ENCODE measurements around the gene RNF145. TPM values are rescaled to one million over a fixed set of nuclear protein-coding genes. Genes with fewer than 3 reads are reported as not detected.
"Not testable (repeated sequence)": the region's sequence is repeated elsewhere in the genome, so short reads cannot be mapped to it uniquely, and the experiment has no call there.

RNF145 gene
- total and polyA plus RNA-seq, 3 experiments from 2014 or later, result 12.9 to 85.0 (median 80.0) TPM

- Mint-ChIP-seq H3K36me3 (no peaks in the 10 kb centered on the region), H3K4me1 (no peaks in the 10 kb centered on the region), H3K4me3 (no peak overlapping the region), H3K27ac (no peak overlapping the region), H3K9me3 (peaks cover 0 to 5% (median 5%) of the 10 kb centered on the region in 5 donors), H3K27me3 (peaks cover 8 to 16% of the 10 kb centered on the region in 2 donors)
- ChIA-PET CTCF (no interaction called here), POLR2A (no interaction called here)
- Histone ChIP-seq H3K4me3 (ENCODE audit: low read length) (no peak overlapping the region), H3K27me3 (ENCODE audit: insufficient read depth, low read length, poor library complexity, severe bottlenecking) (no peaks in the 10 kb centered on the region), H3K9me3 (ENCODE audit: low read length) (no peaks in the 10 kb centered on the region), H3K27ac (ENCODE audit: low read depth, low read length) (no peak overlapping the region), H3K4me1 (ENCODE audit: insufficient read depth, low read length) (no peaks in the 10 kb centered on the region), H3K36me3 (ENCODE audit: insufficient read depth, low read length) (no peaks in the 10 kb centered on the region)
- no peak for DNase-seq
These were observed 60.3 kb downstream of the RNF145 start for GRCh38 chr5:159149085-159149484.

GRCh38 chr5:159147976-159148375 lies 61.4 kb downstream of the RNF145 start:
- H3K4me3 Mint-ChIP-seq, result no peak overlapping the region
- Histone ChIP-seq H3K4me3 (ENCODE audit: low read length) (no peak overlapping the region), H3K4me1 (ENCODE audit: insufficient read depth, low read length) (no peaks in the 10 kb centered on the region), H3K27ac (ENCODE audit: low read depth, low read length) (no peak overlapping the region), H3K36me3 (ENCODE audit: insufficient read depth, low read length) (no peaks in the 10 kb centered on the region), H3K9me3 (ENCODE audit: low read length) (no peaks in the 10 kb centered on the region), H3K27me3 (ENCODE audit: insufficient read depth, low read length, poor library complexity, severe bottlenecking) (no peaks in the 10 kb centered on the region)
- H3K27ac Mint-ChIP-seq, result no peak overlapping the region
- H3K4me1 Mint-ChIP-seq, result no peaks in the 10 kb centered on the region
- ChIA-PET POLR2A (no interaction called here), CTCF (interaction anchor here (1.3 kb wide), 1 partner anchor 12 kb away, joined by 3 read pairs; no protein-coding TSS in a partner anchor)
- peaks cover 9 to 27% of the 10 kb centered on the region in 2 donors for H3K27me3 Mint-ChIP-seq
- no peaks in the 10 kb centered on the region for H3K36me3 Mint-ChIP-seq
- peaks cover 0 to 5% (median 5%) of the 10 kb centered on the region in 5 donors for H3K9me3 Mint-ChIP-seq
- DNase-seq, result no peak

GRCh38 chr5:159146839-159147238 lies 62.5 kb downstream of the RNF145 start:
- Histone ChIP-seq H3K4me1 (ENCODE audit: insufficient read depth, low read length) (no peaks in the 10 kb centered on the region), H3K9me3 (ENCODE audit: low read length) (no peaks in the 10 kb centered on the region), H3K27ac (ENCODE audit: low read depth, low read length) (no peak overlapping the region), H3K27me3 (ENCODE audit: insufficient read depth, low read length, poor library complexity, severe bottlenecking) (no peaks in the 10 kb centered on the region), H3K4me3 (ENCODE audit: low read length) (no peak overlapping the region), H3K36me3 (ENCODE audit: insufficient read depth, low read length) (no peaks in the 10 kb centered on the region)
- Mint-ChIP-seq H3K4me3 (no peak overlapping the region), H3K27me3 (peaks cover 10 to 36% of the 10 kb centered on the region in 2 donors), H3K36me3 (peaks cover 0 to 3% (median 0%) of the 10 kb centered on the region in 3 donors), H3K27ac (no peak overlapping the region), H3K9me3 (peaks cover 0 to 6% (median 5%) of the 10 kb centered on the region in 5 donors), H3K4me1 (no peaks in the 10 kb centered on the region)
- no peak for DNase-seq
- CTCF ChIA-PET, result interaction anchor here (1.3 to 2.1 kb wide), 2 partner anchors 10 to 13 kb away, joined by 3 to 5 read pairs; no protein-coding TSS in a partner anchor
- POLR2A ChIA-PET, result no interaction called here

GRCh38 chr5:159145160-159145559 lies 64.2 kb downstream of the RNF145 start:
- H3K27me3 ChIP-seq (ENCODE audit: insufficient read depth, low read length, poor library complexity, severe bottlenecking); H3K4me1 Mint-ChIP-seq; H3K4me3 Mint-ChIP-seq; DNase-seq; H3K27ac Mint-ChIP-seq; H3K4me1 ChIP-seq (ENCODE audit: insufficient read depth, low read length); H3K9me3 ChIP-seq (ENCODE audit: low read length); H3K36me3 Mint-ChIP-seq; POLR2A ChIA-PET; H3K36me3 ChIP-seq (ENCODE audit: insufficient read depth, low read length); H3K27ac ChIP-seq (ENCODE audit: low read depth, low read length); H3K9me3 Mint-ChIP-seq; H3K4me3 ChIP-seq (ENCODE audit: low read length): not testable (repeated sequence)
- H3K27me3 Mint-ChIP-seq, result peaks cover 17 to 49% of the 10 kb centered on the region in 2 donors
- CTCF ChIA-PET, result interaction anchor here (2.1 kb wide), 1 partner anchor 12 kb away, joined by 5 read pairs; no protein-coding TSS in a partner anchor

GRCh38 chr5:159139802-159140201 lies 69.6 kb downstream of the RNF145 start:
- Histone ChIP-seq H3K9me3 (ENCODE audit: low read length) (no peaks in the 10 kb centered on the region), H3K27ac (ENCODE audit: low read depth, low read length) (no peak overlapping the region), H3K27me3 (ENCODE audit: insufficient read depth, low read length, poor library complexity, severe bottlenecking) (no peaks in the 10 kb centered on the region), H3K36me3 (ENCODE audit: insufficient read depth, low read length) (no peaks in the 10 kb centered on the region), H3K4me3 (ENCODE audit: low read length) (no peak overlapping the region), H3K4me1 (ENCODE audit: insufficient read depth, low read length) (no peaks in the 10 kb centered on the region)
- no peak for DNase-seq
- Mint-ChIP-seq H3K36me3 (peaks cover 0 to 3% (median 0%) of the 10 kb centered on the region in 3 donors), H3K4me1 (no peaks in the 10 kb centered on the region), H3K9me3 (peaks cover 0 to 6% (median 4%) of the 10 kb centered on the region in 5 donors), H3K27ac (no peak overlapping the region), H3K27me3 (peaks cover 18 to 66% of the 10 kb centered on the region in 2 donors), H3K4me3 (no peak overlapping the region)
- POLR2A ChIA-PET, result no interaction called here
- CTCF ChIA-PET, result no interaction called here

- no peaks in the 10 kb centered on the region for H3K36me3 Mint-ChIP-seq
These were observed 73.3 kb downstream of the RNF145 start for GRCh38 chr5:159135896-159136531.

GRCh38 chr5:159133041-159133741 lies 76.2 kb downstream of the RNF145 start:
- ChIA-PET CTCF (interaction anchor here (0.7 to 2.5 kb wide), 13 partner anchors 11 to 1373 kb away, joined by 3 to 34 read pairs (median 5); no protein-coding TSS in a partner anchor), POLR2A (no interaction called here)
- H3K4me3 ChIP-seq (ENCODE audit: low read length), result no peak overlapping the region
- H3K27ac ChIP-seq (ENCODE audit: low read depth, low read length), result no peak overlapping the region
- Mint-ChIP-seq H3K4me1 (no peaks in the 10 kb centered on the region), H3K4me3 (no peak overlapping the region), H3K9me3 (no peaks in the 10 kb centered on the region), H3K36me3 (no peaks in the 10 kb centered on the region), H3K27ac (no peak overlapping the region), H3K27me3 (peaks cover 9 to 49% of the 10 kb centered on the region in 2 donors)
- DNase-seq, result peak in 2 of 5 donors; percentile 36 to 38
- H3K27me3 ChIP-seq (ENCODE audit: insufficient read depth, low read length, poor library complexity, severe bottlenecking), result no peaks in the 10 kb centered on the region
- no peaks in the 10 kb centered on the region for H3K36me3 ChIP-seq (ENCODE audit: insufficient read depth, low read length)
- no peaks in the 10 kb centered on the region for H3K4me1 ChIP-seq (ENCODE audit: insufficient read depth, low read length)
- H3K9me3 ChIP-seq (ENCODE audit: low read length), result no peaks in the 10 kb centered on the region

More at GRCh38 chr5:159135896-159136531, 73.3 kb downstream of the RNF145 start:
- DNase-seq, result no peak
- H3K9me3 ChIP-seq (ENCODE audit: low read length), result no peaks in the 10 kb centered on the region
- peaks cover 11 to 40% of the 10 kb centered on the region in 2 donors for H3K27me3 Mint-ChIP-seq
- no peaks in the 10 kb centered on the region for H3K27me3 ChIP-seq (ENCODE audit: insufficient read depth, low read length, poor library complexity, severe bottlenecking)
- H3K4me1 ChIP-seq (ENCODE audit: insufficient read depth, low read length), result no peaks in the 10 kb centered on the region
- no peak overlapping the region for H3K4me3 ChIP-seq (ENCODE audit: low read length)
- peaks cover 0 to 2% (median 0%) of the 10 kb centered on the region in 5 donors for H3K9me3 Mint-ChIP-seq
- CTCF ChIA-PET, result interaction anchor here (1.7 kb wide), 1 partner anchor 440 kb away, joined by 5 read pairs; no protein-coding TSS in a partner anchor
- POLR2A ChIA-PET, result no interaction called here
- H3K36me3 ChIP-seq (ENCODE audit: insufficient read depth, low read length), result no peaks in the 10 kb centered on the region
- no peak overlapping the region for H3K4me3 Mint-ChIP-seq
- H3K27ac ChIP-seq (ENCODE audit: low read depth, low read length), result no peak overlapping the region
- H3K4me1 Mint-ChIP-seq, result no peaks in the 10 kb centered on the region
- no peak overlapping the region for H3K27ac Mint-ChIP-seq

- H3K9me3 Mint-ChIP-seq, result no peaks in the 10 kb centered on the region
- H3K27ac Mint-ChIP-seq, result no peak overlapping the region
- no peaks in the 10 kb centered on the region for H3K4me1 Mint-ChIP-seq
These were observed 76.8 kb downstream of the RNF145 start for GRCh38 chr5:159132429-159133040.

More at GRCh38 chr5:159132429-159133040, 76.8 kb downstream of the RNF145 start:
- H3K36me3 Mint-ChIP-seq, result peaks cover 0 to 6% (median 0%) of the 10 kb centered on the region in 3 donors
- H3K4me3 Mint-ChIP-seq, result no peak overlapping the region
- Histone ChIP-seq H3K9me3 (ENCODE audit: low read length) (no peaks in the 10 kb centered on the region), H3K27ac (ENCODE audit: low read depth, low read length) (no peak overlapping the region), H3K36me3 (ENCODE audit: insufficient read depth, low read length) (no peaks in the 10 kb centered on the region), H3K27me3 (ENCODE audit: insufficient read depth, low read length, poor library complexity, severe bottlenecking) (no peaks in the 10 kb centered on the region), H3K4me3 (ENCODE audit: low read length) (no peak overlapping the region), H3K4me1 (ENCODE audit: insufficient read depth, low read length) (no peaks in the 10 kb centered on the region)
- peaks cover 12 to 51% of the 10 kb centered on the region in 2 donors for H3K27me3 Mint-ChIP-seq
- DNase-seq, result no peak
- ChIA-PET CTCF (interaction anchor here (0.7 to 2.5 kb wide), 15 partner anchors 10 to 1372 kb away, joined by 3 to 34 read pairs (median 5); no protein-coding TSS in a partner anchor), POLR2A (no interaction called here)
